Measurements from ENCODE around the gene KCNQ2. TPM values are rescaled to one million over a fixed set of nuclear protein-coding genes. Genes with fewer than 3 reads are reported as not detected.

Gene KCNQ2
- total RNA-seq, 1 experiment from 2014 or later, result 86.5 TPM

DNA sequence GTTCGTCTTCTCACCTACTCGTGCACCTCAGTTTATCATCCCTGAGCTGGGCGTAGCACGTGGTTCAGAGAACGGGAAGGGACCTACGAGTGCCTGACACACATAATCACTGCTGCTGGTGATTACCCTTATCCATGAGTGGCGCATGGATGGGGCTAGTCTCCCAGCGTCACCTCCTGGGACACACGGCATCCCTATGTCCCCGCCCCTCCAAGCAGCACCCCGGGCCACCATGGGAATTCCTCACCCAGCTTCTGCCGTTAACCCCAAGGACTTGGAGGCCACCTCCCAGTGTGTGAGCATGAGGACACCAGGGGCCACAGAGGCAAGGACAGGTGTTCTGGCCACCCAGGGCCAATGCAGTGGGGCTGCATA is 121.1 kb downstream of the KCNQ2 start:
- H2AFZ ChIP-seq (ENCODE audit: low read depth, low read length, poor library complexity, severe bottlenecking), result no peak overlapping the region
- ATAC-seq (no peak), DNase-seq (ENCODE audit: low read depth, low spot score) (no peak)
- RAD21 ChIA-PET (ENCODE audit: low non-redundant PET in 1 of 2, low total read pairs in 2 of 2, uncharacterized antibody in 2 of 2, unreplicated experiment in 2 of 2), result no interaction called here
- H3K4me1 ChIP-seq (ENCODE audit: control insufficient read depth in 1 of 2, insufficient read depth in 2 of 2, low read length in 2 of 2), result no peaks in the 10 kb centered on the region
- intact Hi-C loops (cut with micrococcal nuclease), result no loop called here
- POLR2A ChIA-PET, result no interaction called here
- H3K36me3 ChIP-seq (ENCODE audit: control insufficient read depth in 1 of 2, insufficient read depth in 2 of 2, low read length in 2 of 2), result no peaks in the 10 kb centered on the region
- no peak overlapping the region for H3K4me2 ChIP-seq (ENCODE audit: low read length)
- no peak overlapping the region for H3K4me3 ChIP-seq (replicated peaks in 1 of 2; ENCODE audit: low read depth in 1 of 2, low read length in 2 of 2)
- H3K27ac ChIP-seq (ENCODE audit: low read depth, low read length), result no peak overlapping the region
- H3K9ac ChIP-seq (ENCODE audit: low read length), result no peak overlapping the region
- CTCF ChIA-PET, result no interaction called here
- H3K79me2 ChIP-seq (ENCODE audit: insufficient read depth, low read length), result no peaks in the 10 kb centered on the region
- peaks cover 0 to 6% of the 10 kb centered on the region in 2 experiments; a peak in 1 of 4 replicates for H3K9me3 ChIP-seq (ENCODE audit: control insufficient read depth in 1 of 2, insufficient read depth in 1 of 2, low read depth in 1 of 2, low read length in 2 of 2)
- BruUV-seq (replicated peaks), result no TSS peak
- no peaks in the 10 kb centered on the region for H3K9me2 ChIP-seq (ENCODE audit: insufficient read depth)
- no peaks in the 10 kb centered on the region for H4K20me1 ChIP-seq (ENCODE audit: insufficient read depth)
- no peaks in the 10 kb centered on the region for H3K27me3 ChIP-seq (ENCODE audit: insufficient read depth, low read length)
- no peak for TF ChIP-seq SIN3A (IDR thresholded peaks at IDR 0.05; ENCODE audit: low read depth)
- no peak for TF ChIP-seq POLR2AphosphoS5 (IDR thresholded peaks at IDR 0.05; ENCODE audit: low read depth, low read length)
- TF ChIP-seq, protein P1, sequence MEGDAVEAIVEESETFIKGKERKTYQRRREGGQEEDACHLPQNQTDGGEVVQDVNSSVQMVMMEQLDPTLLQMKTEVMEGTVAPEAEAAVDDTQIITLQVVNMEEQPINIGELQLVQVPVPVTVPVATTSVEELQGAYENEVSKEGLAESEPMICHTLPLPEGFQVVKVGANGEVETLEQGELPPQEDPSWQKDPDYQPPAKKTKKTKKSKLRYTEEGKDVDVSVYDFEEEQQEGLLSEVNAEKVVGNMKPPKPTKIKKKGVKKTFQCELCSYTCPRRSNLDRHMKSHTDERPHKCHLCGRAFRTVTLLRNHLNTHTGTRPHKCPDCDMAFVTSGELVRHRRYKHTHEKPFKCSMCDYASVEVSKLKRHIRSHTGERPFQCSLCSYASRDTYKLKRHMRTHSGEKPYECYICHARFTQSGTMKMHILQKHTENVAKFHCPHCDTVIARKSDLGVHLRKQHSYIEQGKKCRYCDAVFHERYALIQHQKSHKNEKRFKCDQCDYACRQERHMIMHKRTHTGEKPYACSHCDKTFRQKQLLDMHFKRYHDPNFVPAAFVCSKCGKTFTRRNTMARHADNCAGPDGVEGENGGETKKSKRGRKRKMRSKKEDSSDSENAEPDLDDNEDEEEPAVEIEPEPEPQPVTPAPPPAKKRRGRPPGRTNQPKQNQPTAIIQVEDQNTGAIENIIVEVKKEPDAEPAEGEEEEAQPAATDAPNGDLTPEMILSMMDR (IDR thresholded peaks at IDR 0.05 in 2 of 3, conservative IDR thresholded peaks at IDR 0.05 in 1 of 3; ENCODE audit: borderline replicate concordance in 1 of 3, insufficient read depth in 1 of 3, low read depth in 2 of 3, low read length in 2 of 3), result no peak
- no peak for TF ChIP-seq CBX3 (IDR thresholded peaks at IDR 0.05; ENCODE audit: low read depth)
- no peak for TF ChIP-seq TCF7L2 (IDR thresholded peaks at IDR 0.05; ENCODE audit: borderline replicate concordance, extremely low read depth, insufficient read depth, insufficient read length)
- TF ChIP-seq EZH2phosphoT487 (IDR thresholded peaks at IDR 0.05; ENCODE audit: borderline replicate concordance), result no peak
- TF ChIP-seq, protein P2, sequence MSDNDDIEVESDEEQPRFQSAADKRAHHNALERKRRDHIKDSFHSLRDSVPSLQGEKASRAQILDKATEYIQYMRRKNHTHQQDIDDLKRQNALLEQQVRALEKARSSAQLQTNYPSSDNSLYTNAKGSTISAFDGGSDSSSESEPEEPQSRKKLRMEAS (IDR thresholded peaks at IDR 0.05), result no peak
- no peak for TF ChIP-seq JUND (IDR thresholded peaks at IDR 0.05)
- TF ChIP-seq SP1 (IDR thresholded peaks at IDR 0.05; ENCODE audit: low read depth), result no peak
- TF ChIP-seq EGR1 (IDR thresholded peaks at IDR 0.05; ENCODE audit: low read depth), result no peak
- TF ChIP-seq YY1 (IDR thresholded peaks at IDR 0.05; ENCODE audit: extremely low read depth, insufficient replicate concordance, low read depth, low read length), result no peak
- TF ChIP-seq EZH2 (IDR thresholded peaks at IDR 0.05), result no peak

All from HCT116 (cell line).